SIG-M5 treated with dmso at 0.1 percent for 504 hours (cell line): Measurements from ENCODE around the gene BTRC.
A peak's percentile ranks its signal among the peaks of the same experiment; 100 is the strongest.

Source experiments
- DNase-seq: peaks from one replicate; lab custom pipeline; 2025; ENCODE audit not compliant: unreplicated experiment; lab: John Stamatoyannopoulos, UW

The BTRC gene

DNA sequence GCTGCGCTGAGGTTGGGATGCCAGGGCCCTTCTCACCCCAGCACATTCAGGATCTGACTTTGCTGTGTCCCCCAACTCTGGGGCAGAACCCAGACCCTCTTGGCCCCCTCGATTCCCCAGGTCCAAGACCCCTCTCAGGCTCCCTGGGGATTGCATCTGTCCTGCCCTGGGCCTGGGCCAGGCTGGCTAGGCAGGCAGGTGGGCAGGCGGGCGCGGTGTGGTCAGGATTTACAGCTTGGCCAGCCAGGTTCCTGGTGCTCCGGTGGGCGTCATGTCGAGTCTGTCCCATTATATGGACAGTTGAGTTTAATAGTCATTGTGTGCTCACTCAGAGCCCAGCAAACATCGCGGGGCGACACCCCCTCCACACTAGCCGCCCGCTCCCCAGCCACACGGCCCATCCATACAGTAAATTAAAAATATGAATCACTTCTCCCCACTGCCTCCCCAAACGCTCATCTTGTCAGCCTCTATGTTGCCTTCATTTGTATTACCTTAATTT is 210.6 kb downstream of the BTRC start:
- no peak for DNase-seq

DNA sequence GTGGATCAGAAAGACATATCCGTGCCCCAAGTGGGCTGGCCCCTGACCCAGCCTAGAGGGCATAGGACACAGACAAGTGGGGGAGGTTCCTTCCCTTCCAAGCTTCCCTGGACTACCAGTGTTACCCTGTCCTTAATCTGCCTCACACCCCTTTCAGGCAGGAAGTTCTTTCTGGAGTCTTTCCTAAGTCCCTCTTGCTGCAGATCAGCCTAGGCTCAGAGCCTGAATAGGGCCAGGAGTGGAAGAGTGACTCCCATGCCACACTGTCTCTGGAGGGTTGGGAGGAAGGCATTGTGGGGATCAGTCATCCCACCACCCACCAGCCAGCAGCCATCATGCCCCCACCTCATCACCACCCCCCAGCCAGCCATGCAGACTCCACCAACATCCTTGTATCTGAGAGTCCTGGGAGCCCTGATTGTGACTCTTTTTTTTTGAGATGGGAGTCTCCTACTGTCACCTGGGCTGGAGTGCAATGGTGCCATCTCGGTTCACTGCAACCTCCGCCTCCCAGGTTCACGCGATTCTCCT is 211.5 kb downstream of the BTRC start:
- no peak for DNase-seq

DNA sequence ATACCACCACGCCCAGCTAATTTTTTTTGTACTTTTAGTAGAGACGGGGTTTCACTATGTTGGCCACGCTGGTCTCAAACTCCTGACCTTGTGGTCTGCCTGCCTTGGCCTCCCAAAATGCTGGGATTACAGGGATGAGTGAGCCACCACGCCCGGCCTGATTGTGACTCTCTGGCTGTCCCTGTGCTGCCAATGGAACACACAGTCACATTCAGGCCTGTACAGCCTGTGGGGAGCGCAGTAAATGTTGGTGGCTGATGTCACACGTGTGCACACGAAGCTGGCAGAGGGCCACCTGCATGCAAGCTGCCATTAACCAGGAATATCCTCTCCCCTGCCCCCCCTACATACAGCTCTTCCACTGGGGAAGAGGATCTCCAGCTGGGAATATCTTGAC is 212.0 kb downstream of the BTRC start:
- no peak for DNase-seq

DNA sequence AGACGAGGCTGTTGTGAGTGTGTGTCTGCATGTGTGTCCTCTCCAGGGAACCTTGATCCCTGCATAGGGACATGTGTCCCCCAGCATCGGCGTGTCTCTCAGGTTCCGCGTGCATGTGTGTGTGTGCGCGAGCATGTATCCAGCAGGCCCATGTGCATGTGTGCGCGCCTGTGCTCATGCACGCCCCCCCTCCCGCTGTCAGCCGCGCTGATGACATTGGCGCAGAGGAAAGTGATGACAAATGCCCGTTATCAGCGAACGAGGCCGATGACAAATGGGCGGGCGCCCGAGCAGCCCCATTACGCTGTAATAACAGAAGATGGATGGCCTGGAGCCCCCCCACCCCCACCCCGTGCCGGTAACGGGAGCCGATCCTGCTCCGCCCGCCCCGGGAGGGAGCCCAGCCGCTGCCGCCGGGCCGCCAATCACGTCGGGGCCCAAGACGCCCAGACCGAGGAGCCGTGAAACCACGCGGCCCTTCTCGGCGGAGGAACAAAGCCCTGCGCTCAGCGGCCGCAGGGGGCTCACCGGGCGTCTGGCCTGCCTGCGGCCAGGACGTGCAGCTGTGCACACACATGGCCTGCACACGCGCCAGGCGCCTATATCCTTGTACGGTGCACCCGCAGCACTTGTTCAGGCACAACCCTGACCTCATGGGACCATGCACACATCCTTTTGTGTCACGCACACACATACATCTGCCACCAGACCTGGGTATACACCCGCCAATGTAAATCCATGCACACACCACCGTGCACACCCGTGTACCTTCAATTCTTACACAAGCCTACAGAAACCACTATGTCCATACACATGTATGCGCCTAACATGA is 212.6 kb downstream of the BTRC start:
- no peak for DNase-seq

DNA sequence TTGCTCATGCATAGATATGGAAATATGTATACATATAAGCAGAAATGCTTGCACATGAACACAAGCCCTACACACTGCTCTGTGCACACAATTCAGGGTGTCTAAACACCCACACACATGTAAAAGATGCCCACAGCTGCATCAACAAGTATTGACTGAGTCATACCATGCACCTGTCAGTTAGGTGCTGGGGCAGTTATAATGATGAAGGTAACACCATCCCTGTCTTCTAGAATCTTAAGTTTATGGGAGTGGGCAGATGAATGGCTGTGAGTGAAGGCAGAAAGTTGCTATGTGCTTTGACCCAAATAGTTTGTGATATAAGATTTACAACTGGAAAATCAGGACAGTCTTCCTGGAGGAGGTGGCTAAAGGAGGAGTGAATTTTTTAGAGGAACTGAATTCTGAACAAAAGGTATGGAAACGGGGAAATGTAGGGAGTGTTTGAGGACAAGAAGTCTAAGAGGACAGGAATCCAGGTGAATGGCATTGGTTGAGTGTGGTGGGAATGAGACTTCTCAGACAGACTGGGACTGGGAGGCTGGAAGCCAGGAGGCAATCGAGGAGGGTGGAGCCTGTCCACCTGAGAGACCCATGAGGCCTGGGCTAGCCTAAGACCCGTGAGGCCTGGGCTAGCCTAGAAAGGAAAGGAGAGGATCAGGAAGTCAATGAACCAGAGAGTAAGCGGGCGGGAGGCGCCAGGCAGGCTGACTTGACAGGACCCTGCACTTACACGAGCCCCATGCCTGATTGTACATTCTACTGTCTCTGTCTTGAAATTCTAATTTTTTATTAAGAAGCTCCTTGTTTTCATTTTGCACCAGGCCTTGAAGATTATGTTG is 213.4 kb downstream of the BTRC start:
- no peak for DNase-seq

GRCh38 chr10:101568054-101568745 is 214.2 kb downstream of the BTRC start:
- DNase-seq = no peak

- DNase-seq = no peak
Observed at GRCh38 chr10:101569323-101569621, 215.3 kb downstream of the BTRC start.

GRCh38 chr10:101569622-101570427 is 215.9 kb downstream of the BTRC start:
- peak; percentile 60 for DNase-seq

- no peak for DNase-seq
Observed at GRCh38 chr10:101570428-101571270, 216.7 kb downstream of the BTRC start.

GRCh38 chr10:101571271-101571925 is 217.4 kb downstream of the BTRC start:
- no peak for DNase-seq

DNA sequence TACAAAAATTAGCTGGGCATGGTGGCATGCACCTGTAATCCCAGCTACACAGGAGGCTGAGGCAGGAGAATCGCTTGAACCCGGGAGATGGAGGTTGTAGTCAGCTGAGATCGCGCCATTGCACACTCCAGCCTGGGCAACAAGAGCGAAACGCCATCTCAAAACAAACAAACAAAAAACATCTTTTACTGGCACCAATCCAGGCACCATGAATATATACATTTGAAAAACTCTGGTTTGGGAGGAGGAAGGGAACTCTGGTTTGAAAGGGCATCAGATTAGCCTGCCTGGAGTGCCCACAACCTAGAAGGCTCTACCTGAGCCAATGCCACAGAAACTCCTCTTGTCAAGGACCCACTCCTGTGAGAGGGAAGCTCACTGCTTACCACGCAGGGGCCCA is 218.2 kb downstream of the BTRC start:
- no peak for DNase-seq

- no peak for DNase-seq
Observed at GRCh38 chr10:101572785-101573184, 218.8 kb downstream of the BTRC start.

DNA sequence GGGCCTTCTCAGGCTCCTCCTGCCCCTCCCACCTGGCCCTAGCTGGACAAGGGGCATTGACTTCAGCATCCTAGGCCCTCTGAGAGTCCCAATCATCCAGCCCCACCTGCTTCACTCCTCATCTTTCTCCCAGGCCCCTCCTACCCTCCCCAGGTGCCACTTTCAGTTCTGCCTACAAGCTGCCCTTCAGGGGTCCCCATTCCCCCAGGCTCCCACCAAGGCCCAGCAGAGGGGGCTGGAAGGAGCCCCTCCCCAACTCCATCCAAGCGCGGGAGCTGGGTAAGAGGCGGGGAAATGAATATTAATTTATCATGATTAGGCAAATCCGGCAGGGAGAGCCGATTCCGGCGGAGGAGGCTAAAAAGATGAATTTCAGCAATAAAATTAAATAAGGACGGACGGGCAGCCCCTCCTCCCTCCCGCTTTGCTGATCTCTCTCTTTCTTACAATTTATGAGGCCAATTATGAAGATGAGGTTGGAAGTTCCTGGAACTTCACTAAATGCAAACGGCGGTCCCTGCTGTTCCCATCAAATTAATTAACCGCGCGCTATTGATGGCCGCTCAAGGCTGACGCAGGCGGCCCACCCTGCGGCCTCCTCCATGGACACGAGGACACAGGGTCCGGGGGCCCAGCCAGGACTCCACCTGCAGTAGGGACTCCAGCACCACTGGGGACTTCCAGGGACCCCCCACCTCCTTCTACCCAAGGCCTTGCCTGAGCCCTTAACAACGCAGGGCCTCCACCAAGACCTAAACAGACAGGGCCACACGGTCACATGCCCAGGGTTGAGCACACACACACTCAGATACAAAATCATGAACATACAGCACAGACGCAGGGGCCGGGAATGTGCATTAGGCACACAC is 220.2 kb downstream of the BTRC start:
- DNase-seq = no peak

GRCh38 chr10:101575091-101575490 is 221.1 kb downstream of the BTRC start:
- no peak for DNase-seq

- no peak for DNase-seq
Observed at GRCh38 chr10:101575580-101576210, 221.7 kb downstream of the BTRC start.

- DNase-seq = no peak
Observed at GRCh38 chr10:101576211-101576863, 222.4 kb downstream of the BTRC start.
